Measurements from ENCODE around the gene CALML6.

GRCh38 chr1:1907098-1907736 lies 7.8 kb upstream of the CALML6 start:
- TF ChIP-seq CTCF (IDR thresholded peaks at IDR 0.05) (no peak), EZH2 (IDR thresholded peaks at IDR 0.05) (no peak)

Measured in neural progenitor cell (in vitro differentiated cells).